ENCODE measurements around the gene SNW1.

DNA sequence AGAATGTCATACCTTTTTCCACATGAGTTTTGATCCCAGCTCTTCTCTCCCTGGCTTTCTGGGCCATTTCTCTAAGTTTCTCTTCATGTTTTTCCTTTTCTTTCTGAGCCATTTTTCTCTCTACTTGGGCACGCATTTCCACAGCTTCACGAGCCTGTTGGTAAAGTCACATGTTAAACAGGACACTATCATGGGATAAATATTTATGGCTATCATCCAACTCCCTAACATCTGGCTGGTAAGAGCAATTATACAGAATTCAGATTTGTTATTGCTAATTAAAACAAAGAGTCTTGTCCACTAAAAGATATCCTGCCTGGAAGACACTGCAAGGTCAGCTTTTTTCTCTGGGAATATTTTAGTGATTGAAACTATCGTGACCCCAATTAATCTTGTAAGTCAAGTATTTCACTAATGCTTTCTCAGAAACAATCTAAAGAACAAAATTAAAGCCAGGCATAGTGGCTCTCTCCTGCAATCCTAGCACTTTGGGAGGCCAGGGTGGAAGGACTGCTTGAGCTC lies 29.9 kb downstream of the SNW1 start:
- no peak for TF ChIP-seq EZH2 (IDR thresholded peaks at IDR 0.05; ENCODE audit: borderline replicate concordance, insufficient read depth, low read length, poor library complexity, severe bottlenecking)
- TF ChIP-seq RAD21 (conservative IDR thresholded peaks at IDR 0.05): no peak
- no peak for TF ChIP-seq MXI1 (conservative IDR thresholded peaks at IDR 0.05; ENCODE audit: poor library complexity, severe bottlenecking)
- TF ChIP-seq, protein P1, sequence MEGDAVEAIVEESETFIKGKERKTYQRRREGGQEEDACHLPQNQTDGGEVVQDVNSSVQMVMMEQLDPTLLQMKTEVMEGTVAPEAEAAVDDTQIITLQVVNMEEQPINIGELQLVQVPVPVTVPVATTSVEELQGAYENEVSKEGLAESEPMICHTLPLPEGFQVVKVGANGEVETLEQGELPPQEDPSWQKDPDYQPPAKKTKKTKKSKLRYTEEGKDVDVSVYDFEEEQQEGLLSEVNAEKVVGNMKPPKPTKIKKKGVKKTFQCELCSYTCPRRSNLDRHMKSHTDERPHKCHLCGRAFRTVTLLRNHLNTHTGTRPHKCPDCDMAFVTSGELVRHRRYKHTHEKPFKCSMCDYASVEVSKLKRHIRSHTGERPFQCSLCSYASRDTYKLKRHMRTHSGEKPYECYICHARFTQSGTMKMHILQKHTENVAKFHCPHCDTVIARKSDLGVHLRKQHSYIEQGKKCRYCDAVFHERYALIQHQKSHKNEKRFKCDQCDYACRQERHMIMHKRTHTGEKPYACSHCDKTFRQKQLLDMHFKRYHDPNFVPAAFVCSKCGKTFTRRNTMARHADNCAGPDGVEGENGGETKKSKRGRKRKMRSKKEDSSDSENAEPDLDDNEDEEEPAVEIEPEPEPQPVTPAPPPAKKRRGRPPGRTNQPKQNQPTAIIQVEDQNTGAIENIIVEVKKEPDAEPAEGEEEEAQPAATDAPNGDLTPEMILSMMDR (IDR thresholded peaks at IDR 0.05; ENCODE audit: poor library complexity, severe bottlenecking): no peak
- no peak for TF ChIP-seq POLR2AphosphoS5 (IDR thresholded peaks at IDR 0.05)

Measured in neural cell (in vitro differentiated cells).